ENCODE measurements around the gene CHD1.
"Not testable (repeated sequence)": the region's sequence is repeated elsewhere in the genome, so short reads cannot be mapped to it uniquely, and the experiment has no call there.

CHD1 gene

GRCh38 chr5:98928873-98929709 is at the start of gene CHD1:
CHD1 (minus strand) TSS chr5:98929007; CDS start chr5:98926386, 2,621 bp downstream.
- DNase-seq, result peak; percentile 95

- no peak for DNase-seq
Measured at GRCh38 chr5:98978528-98978927, 49.7 kb upstream of the CHD1 start.

- no peak for DNase-seq
Measured at GRCh38 chr5:98977723-98978122, 48.9 kb upstream of the CHD1 start.

- no peak for DNase-seq
Measured at GRCh38 chr5:98975682-98976407, 47.0 kb upstream of the CHD1 start.

GRCh38 chr5:98975223-98975622 is 46.4 kb upstream of the CHD1 start:
- no peak for DNase-seq

GRCh38 chr5:98969400-98969799 is 40.6 kb upstream of the CHD1 start:
- no peak for DNase-seq

- DNase-seq, result no peak
Measured at GRCh38 chr5:98968056-98968564, 39.3 kb upstream of the CHD1 start.

GRCh38 chr5:98965226-98965625 is 36.4 kb upstream of the CHD1 start:
- no peak for DNase-seq

GRCh38 chr5:98964621-98965020 is 35.8 kb upstream of the CHD1 start:
- DNase-seq, result no peak

GRCh38 chr5:98963019-98963418 is 34.2 kb upstream of the CHD1 start:
- DNase-seq, result no peak

- DNase-seq, result no peak
Measured at GRCh38 chr5:98962587-98962986, 33.8 kb upstream of the CHD1 start.

- DNase-seq, result no peak
Measured at GRCh38 chr5:98961665-98962344, 33.0 kb upstream of the CHD1 start.

- no peak for DNase-seq
Measured at GRCh38 chr5:98957307-98957706, 28.5 kb upstream of the CHD1 start.

GRCh38 chr5:98955888-98956287 is 27.1 kb upstream of the CHD1 start:
- not testable (repeated sequence) for DNase-seq

- not testable (repeated sequence) for DNase-seq
Measured at GRCh38 chr5:98955471-98955870, 26.7 kb upstream of the CHD1 start.

- no peak for DNase-seq
Measured at GRCh38 chr5:98954392-98955028, 25.7 kb upstream of the CHD1 start.

- DNase-seq, result no peak
Measured at GRCh38 chr5:98942847-98943246, 14.0 kb upstream of the CHD1 start.

GRCh38 chr5:98941131-98941883 is 12.5 kb upstream of the CHD1 start:
- DNase-seq, result no peak

- DNase-seq, result no peak
Measured at GRCh38 chr5:98940581-98940980, 11.8 kb upstream of the CHD1 start.

- DNase-seq, result no peak
Measured at GRCh38 chr5:98938464-98938863, 9.7 kb upstream of the CHD1 start.

- peak in 1 of 2 donors; percentile 10 for DNase-seq
Measured at GRCh38 chr5:98936948-98937715, 8.3 kb upstream of the CHD1 start.

Measured in activated CD4-positive, alpha-beta T cell treated with anti-CD3 and anti-CD28 coated beads for 4 hours (primary cell).